Kidney epithelial cell (primary cell): ENCODE measurements around the gene SEMA3G. TPM values are rescaled to one million over a fixed set of nuclear protein-coding genes. Genes with fewer than 3 reads are reported as not detected.

ENCODE experiments used
- DNase-seq: peaks from one replicate; pipeline ENCODE4 v3.0.0-alpha.2; 2010; ENCODE audit warnings: low read depth
- H3K27me3 ChIP-seq: 2 replicates; pipeline ENCODE4 v1.6.0; 2011; ENCODE audit warnings: low read length; ENCODE audit not compliant: control insufficient read depth, insufficient read depth
- H3K36me3 ChIP-seq: 2 replicates; pipeline ENCODE4 v1.5.1; 2011; ENCODE audit warnings: low read length; ENCODE audit not compliant: control insufficient read depth, insufficient read depth
- H3K4me3 ChIP-seq: 2 replicates; pipeline ENCODE4 v1.5.1; 2011; ENCODE audit warnings: low read depth, mild to moderate bottlenecking, control low read depth, low read length
- CTCF ChIP-seq: IDR thresholded peaks from 2 replicates; pipeline ENCODE4 v1.5.1; 2011; ENCODE audit warnings: mild to moderate bottlenecking, moderate library complexity, low read length, control low read depth, inconsistent platforms; ENCODE audit not compliant: insufficient read depth, poor library complexity, severe bottlenecking
- total RNA-seq: library from RNA; depleted of rRNA; stranded (reverse); fragments of >200 nt; gene quantifications from 2 replicates; pipeline ENCODE4 v1.2.3, GENCODE V29; 2015

The SEMA3G gene
- total RNA-seq, 1 donor from 2014 or later, result 0.21 TPM

DNA sequence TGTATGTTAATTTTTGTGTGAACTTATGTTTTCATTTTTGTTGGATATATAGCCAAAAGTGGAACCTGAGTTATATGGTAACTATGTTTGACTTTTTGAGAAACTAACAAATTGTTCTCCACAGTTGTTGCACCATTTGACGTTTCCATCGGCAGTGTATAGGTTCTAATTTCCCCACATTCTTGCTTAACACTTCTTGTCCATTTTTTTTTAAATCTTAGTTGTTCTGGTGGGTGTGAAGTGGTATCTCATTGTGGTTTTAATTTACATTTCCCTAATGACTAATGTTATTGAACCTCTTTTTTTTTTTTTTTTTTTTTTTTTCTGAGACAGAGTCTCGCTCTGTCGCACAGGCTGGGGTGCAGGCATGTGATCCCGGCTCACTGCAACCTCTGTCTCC, 18.5 kb upstream of the SEMA3G start:
- no peaks in the 10 kb centered on the region for H3K27me3 ChIP-seq
- H3K36me3 ChIP-seq, result peaks cover 2% of the 10 kb centered on the region
- no peak overlapping the region for H3K4me3 ChIP-seq
- TF ChIP-seq CTCF, result no peak
- DNase-seq, result no peak

DNA sequence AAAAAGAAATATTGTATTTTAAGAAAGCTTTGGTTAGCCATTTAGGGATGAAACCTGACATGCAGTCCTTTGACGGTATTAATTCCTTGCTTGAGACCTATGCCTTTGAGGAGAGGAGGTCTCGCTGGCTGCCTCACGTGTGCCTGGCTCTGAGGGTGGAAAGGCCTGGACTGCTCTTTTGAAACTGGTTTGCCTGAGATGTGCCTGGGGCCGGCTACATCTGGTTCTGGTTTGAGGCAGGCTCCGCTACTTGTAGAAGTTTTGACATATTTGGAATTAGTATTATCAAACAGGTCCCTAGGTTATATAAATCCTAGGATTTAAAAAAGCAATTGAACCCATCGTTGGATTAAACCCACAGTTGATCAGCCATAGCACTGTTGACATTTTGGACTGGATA, 17.0 kb upstream of the SEMA3G start:
- Histone ChIP-seq H3K36me3 (peaks cover 2% of the 10 kb centered on the region), H3K4me3 (no peak overlapping the region), H3K27me3 (no peaks in the 10 kb centered on the region)
- no peak for DNase-seq
- TF ChIP-seq CTCF, result no peak

- no peak for DNase-seq
- no peaks in the 10 kb centered on the region for H3K36me3 ChIP-seq
- TF ChIP-seq CTCF, result no peak
- H3K4me3 ChIP-seq, result no peak overlapping the region
- H3K27me3 ChIP-seq, result no peaks in the 10 kb centered on the region
Measured at GRCh38 chr3:52458770-52459545, 14.1 kb upstream of the SEMA3G start.

DNA sequence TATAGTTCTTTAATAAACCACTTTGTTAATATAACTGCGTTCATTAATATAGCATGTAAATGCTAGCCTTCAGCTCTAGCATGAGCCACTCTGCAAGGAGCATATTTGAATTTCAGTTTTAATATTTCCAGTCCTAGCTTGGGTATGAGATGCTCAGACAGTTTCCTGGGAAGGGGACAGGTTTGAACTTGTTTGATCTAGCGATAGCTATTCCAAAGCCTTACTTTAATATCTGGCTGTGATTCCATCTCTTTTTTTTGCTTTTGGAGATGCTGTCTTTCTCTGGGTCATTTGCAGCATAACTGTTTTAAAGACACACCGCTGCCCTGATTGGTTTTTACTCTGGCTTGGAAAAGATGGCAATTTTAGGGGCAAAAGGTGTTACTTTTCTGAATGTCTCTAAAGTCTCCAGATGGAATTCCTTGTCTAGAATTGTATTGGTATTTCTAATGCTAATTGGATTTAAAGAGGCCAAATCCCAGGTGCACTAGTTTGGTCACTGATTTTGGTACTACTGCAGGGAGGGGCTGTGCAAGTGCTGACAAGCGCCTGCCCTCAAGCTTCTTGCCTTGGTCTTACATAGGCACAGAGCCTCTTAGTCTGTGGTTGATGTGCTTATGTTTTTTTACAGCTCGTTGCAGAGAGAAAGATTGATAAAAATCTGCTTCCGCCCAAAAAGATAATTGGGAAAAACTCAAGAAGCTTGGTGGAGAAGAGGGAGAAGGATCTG, 13.3 kb upstream of the SEMA3G start:
- no peak overlapping the region for H3K4me3 ChIP-seq
- no peaks in the 10 kb centered on the region for H3K36me3 ChIP-seq
- H3K27me3 ChIP-seq, result no peaks in the 10 kb centered on the region
- no peak for TF ChIP-seq CTCF
- no peak for DNase-seq

GRCh38 chr3:52456800-52457183, 11.9 kb upstream of the SEMA3G start:
- Histone ChIP-seq H3K4me3 (peak overlapping the region; percentile 88), H3K36me3 (no peaks in the 10 kb centered on the region), H3K27me3 (no peaks in the 10 kb centered on the region)
- DNase-seq, result no peak
- TF ChIP-seq CTCF, result no peak
